AG10803 (cell line): ENCODE measurements around the gene APEX2.
A peak's percentile ranks its signal among the peaks of the same experiment; 100 is the strongest.

Source experiments
- DNase-seq: peaks from one replicate; pipeline ENCODE4 v3.0.0; 2010; ENCODE audit warnings: low read depth
- H3K4me3 ChIP-seq: 2 replicates; pipeline ENCODE4 v1.5.1; 2011; ENCODE audit warnings: mild to moderate bottlenecking, low read length, control low read depth
- CTCF ChIP-seq: conservative IDR thresholded peaks from 2 replicates; pipeline ENCODE4 v1.5.1; 2011; ENCODE audit warnings: mild to moderate bottlenecking, low read length, control low read depth, inconsistent platforms

APEX2 gene

GRCh38 chrX:54999717-55000598 lies at the start of gene APEX2:
TSS of gene APEX2 (plus strand) at chrX:55000363. CDS start at chrX:55000423, 60 bp downstream.
- peak; percentile 88 for DNase-seq
- H3K4me3 ChIP-seq: peak within 1 kb of the TSS; percentile 74
- no peak for TF ChIP-seq CTCF

- TF ChIP-seq CTCF: no peak
- no peak for DNase-seq
- no peak overlapping the region for H3K4me3 ChIP-seq
These were observed 49.3 kb upstream of the APEX2 start for GRCh38 chrX:54950730-54951375.

- TF ChIP-seq CTCF: no peak
- DNase-seq: no peak
- no peak overlapping the region for H3K4me3 ChIP-seq
These were observed 38.4 kb upstream of the APEX2 start for GRCh38 chrX:54961750-54962149.

GRCh38 chrX:54964766-54965497 lies 35.2 kb upstream of the APEX2 start:
- TF ChIP-seq CTCF: no peak
- H3K4me3 ChIP-seq: no peak overlapping the region
- DNase-seq: no peak

- DNase-seq: no peak
- H3K4me3 ChIP-seq: no peak overlapping the region
- no peak for TF ChIP-seq CTCF
These were observed 22.8 kb upstream of the APEX2 start for GRCh38 chrX:54977387-54977786.

- no peak for TF ChIP-seq CTCF
- no peak for DNase-seq
These were observed 21.7 kb upstream of the APEX2 start for GRCh38 chrX:54978448-54978847.

More at GRCh38 chrX:54978448-54978847, 21.7 kb upstream of the APEX2 start:
- no peak overlapping the region for H3K4me3 ChIP-seq
